Measurements from ENCODE around the gene SLC12A2.

The SLC12A2 gene

GRCh38 chr5:128202320-128202719 is 118.8 kb downstream of the SLC12A2 start:
- Histone ChIP-seq H2AFZ (ENCODE audit: low read depth, low read length) (no peak overlapping the region), H3K4me3 (ENCODE audit: low read depth in 1 of 2, low read length in 2 of 2) (no peak overlapping the region), H3K9ac (ENCODE audit: low read depth, low read length) (no peak overlapping the region), H3K36me3 (ENCODE audit: insufficient read depth, low read length) (no peaks in the 10 kb centered on the region), H4K20me1 (ENCODE audit: insufficient read depth, low read length) (no peaks in the 10 kb centered on the region; the same call in 1 of the 2 replicates), H3K4me1 (ENCODE audit: insufficient read depth, low read length) (peaks cover 31% of the 10 kb centered on the region), H3K27me3 (ENCODE audit: insufficient read depth, low read length, poor library complexity) (no peaks in the 10 kb centered on the region), H3K79me2 (ENCODE audit: insufficient read depth, low read length) (no peaks in the 10 kb centered on the region), H3K4me2 (ENCODE audit: insufficient read depth, low read length) (no peak overlapping the region), H3K9me3 (ENCODE audit: insufficient read depth, low read length, severe bottlenecking) (no peaks in the 10 kb centered on the region), H3K27ac (ENCODE audit: low read length) (no peak overlapping the region)
- DNase-seq = no peak
- no peak for ATAC-seq (ENCODE audit: insufficient read depth, low read depth)
- TF ChIP-seq CTCF (IDR thresholded peaks at IDR 0.05; ENCODE audit: borderline replicate concordance, extremely low read depth, low read length, poor library complexity, severe bottlenecking) (no peak), EZH2 (IDR thresholded peaks at IDR 0.05; ENCODE audit: borderline replicate concordance, low read depth, low read length, severe bottlenecking) (no peak)

DNA sequence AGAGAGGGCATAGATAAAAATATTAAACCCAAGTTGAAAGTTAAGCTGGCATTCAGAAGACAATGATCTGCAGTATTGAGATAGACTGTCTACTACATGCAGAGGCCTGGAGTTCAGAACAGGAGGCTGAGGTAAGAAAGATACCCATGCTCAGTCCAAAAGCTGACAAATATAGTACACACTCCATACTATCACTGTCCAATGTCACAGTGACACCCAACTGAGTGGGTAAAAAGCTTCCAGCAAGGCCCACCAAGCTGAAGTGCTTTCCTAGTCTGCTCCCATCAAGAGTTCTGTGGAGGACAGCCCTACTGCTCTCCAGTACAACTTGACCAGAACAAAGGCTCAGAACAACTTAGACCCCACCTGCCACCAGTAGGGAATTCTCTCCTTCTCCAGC is 124.9 kb downstream of the SLC12A2 start:
- Histone ChIP-seq H3K79me2 (ENCODE audit: insufficient read depth, low read length) (no peaks in the 10 kb centered on the region), H3K9me3 (ENCODE audit: insufficient read depth, low read length, severe bottlenecking) (no peaks in the 10 kb centered on the region), H4K20me1 (ENCODE audit: insufficient read depth, low read length) (no peaks in the 10 kb centered on the region), H2AFZ (ENCODE audit: low read depth, low read length) (no peak overlapping the region), H3K4me2 (ENCODE audit: insufficient read depth, low read length) (no peak overlapping the region), H3K27me3 (ENCODE audit: insufficient read depth, low read length, poor library complexity) (no peaks in the 10 kb centered on the region), H3K9ac (ENCODE audit: low read depth, low read length) (no peak overlapping the region), H3K4me3 (ENCODE audit: low read depth in 1 of 2, low read length in 2 of 2) (no peak overlapping the region), H3K4me1 (ENCODE audit: insufficient read depth, low read length) (no peaks in the 10 kb centered on the region), H3K27ac (ENCODE audit: low read length) (no peak overlapping the region), H3K36me3 (ENCODE audit: insufficient read depth, low read length) (no peaks in the 10 kb centered on the region)
- ATAC-seq (ENCODE audit: insufficient read depth, low read depth) = no peak
- TF ChIP-seq EZH2 (IDR thresholded peaks at IDR 0.05; ENCODE audit: borderline replicate concordance, low read depth, low read length, severe bottlenecking) (no peak), CTCF (IDR thresholded peaks at IDR 0.05; ENCODE audit: borderline replicate concordance, extremely low read depth, low read length, poor library complexity, severe bottlenecking) (no peak)
- DNase-seq = no peak

DNA sequence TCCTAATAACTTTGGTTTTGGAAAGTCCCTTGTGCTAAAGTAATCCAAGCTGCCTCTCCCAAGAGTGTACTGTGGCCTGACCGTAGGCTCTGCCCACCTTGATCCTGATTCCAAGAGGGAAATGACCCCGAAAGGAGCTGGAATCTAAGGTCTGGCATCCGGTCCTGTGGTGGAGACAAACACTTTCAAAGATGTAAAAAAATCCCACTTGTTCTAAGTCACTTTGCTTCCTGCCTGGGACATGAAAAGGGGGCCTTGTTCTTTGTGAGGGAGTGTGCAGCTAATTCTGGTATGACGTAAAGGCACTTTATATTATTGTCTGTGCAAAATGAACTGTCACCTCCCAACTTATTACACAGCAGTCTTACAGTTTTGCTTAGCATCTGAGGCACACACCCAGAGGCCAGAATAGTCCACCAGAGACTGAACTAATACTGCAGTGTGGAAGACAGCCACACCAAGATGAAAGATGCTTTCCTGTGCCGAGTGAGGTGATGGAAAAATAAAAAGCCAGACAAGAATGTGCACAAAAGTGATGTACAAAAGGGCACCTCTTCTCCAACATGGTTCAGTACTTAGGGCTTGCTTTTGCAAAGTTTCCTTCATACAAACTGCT is 128.7 kb downstream of the SLC12A2 start:
- no peak for TF ChIP-seq CTCF (IDR thresholded peaks at IDR 0.05; ENCODE audit: borderline replicate concordance, extremely low read depth, low read length, poor library complexity, severe bottlenecking)
- Histone ChIP-seq H3K27me3 (ENCODE audit: insufficient read depth, low read length, poor library complexity) (no peaks in the 10 kb centered on the region), H4K20me1 (ENCODE audit: insufficient read depth, low read length) (no peaks in the 10 kb centered on the region), H3K9ac (ENCODE audit: low read depth, low read length) (no peak overlapping the region), H3K4me3 (ENCODE audit: low read depth in 1 of 2, low read length in 2 of 2) (no peak overlapping the region), H3K4me1 (ENCODE audit: insufficient read depth, low read length) (no peaks in the 10 kb centered on the region), H2AFZ (ENCODE audit: low read depth, low read length) (no peak overlapping the region), H3K27ac (ENCODE audit: low read length) (no peak overlapping the region), H3K4me2 (ENCODE audit: insufficient read depth, low read length) (no peak overlapping the region), H3K9me3 (ENCODE audit: insufficient read depth, low read length, severe bottlenecking) (no peaks in the 10 kb centered on the region), H3K79me2 (ENCODE audit: insufficient read depth, low read length) (no peaks in the 10 kb centered on the region), H3K36me3 (ENCODE audit: insufficient read depth, low read length) (no peaks in the 10 kb centered on the region)
- DNase-seq (no peak), ATAC-seq (ENCODE audit: insufficient read depth, low read depth) (no peak)

- Histone ChIP-seq H3K4me3 (ENCODE audit: low read depth in 1 of 2, low read length in 2 of 2) (no peak overlapping the region), H3K4me2 (ENCODE audit: insufficient read depth, low read length) (no peak overlapping the region), H3K27me3 (ENCODE audit: insufficient read depth, low read length, poor library complexity) (no peaks in the 10 kb centered on the region), H3K36me3 (ENCODE audit: insufficient read depth, low read length) (no peaks in the 10 kb centered on the region), H3K79me2 (ENCODE audit: insufficient read depth, low read length) (no peaks in the 10 kb centered on the region), H3K9ac (ENCODE audit: low read depth, low read length) (no peak overlapping the region), H2AFZ (ENCODE audit: low read depth, low read length) (no peak overlapping the region), H3K27ac (ENCODE audit: low read length) (no peak overlapping the region), H4K20me1 (ENCODE audit: insufficient read depth, low read length) (no peaks in the 10 kb centered on the region), H3K9me3 (ENCODE audit: insufficient read depth, low read length, severe bottlenecking) (no peaks in the 10 kb centered on the region), H3K4me1 (ENCODE audit: insufficient read depth, low read length) (no peaks in the 10 kb centered on the region)
- TF ChIP-seq CTCF (IDR thresholded peaks at IDR 0.05; ENCODE audit: borderline replicate concordance, extremely low read depth, low read length, poor library complexity, severe bottlenecking) = peak; percentile 82
- TF ChIP-seq EZH2 (IDR thresholded peaks at IDR 0.05; ENCODE audit: borderline replicate concordance, low read depth, low read length, severe bottlenecking) = no peak
- DNase-seq = peak; percentile 49
- ATAC-seq (ENCODE audit: insufficient read depth, low read depth) = peak; percentile 67
Measured at GRCh38 chr5:128213340-128213739, 129.8 kb downstream of the SLC12A2 start.
